ENCODE measurements around the gene STXBP6.

Gene STXBP6

DNA sequence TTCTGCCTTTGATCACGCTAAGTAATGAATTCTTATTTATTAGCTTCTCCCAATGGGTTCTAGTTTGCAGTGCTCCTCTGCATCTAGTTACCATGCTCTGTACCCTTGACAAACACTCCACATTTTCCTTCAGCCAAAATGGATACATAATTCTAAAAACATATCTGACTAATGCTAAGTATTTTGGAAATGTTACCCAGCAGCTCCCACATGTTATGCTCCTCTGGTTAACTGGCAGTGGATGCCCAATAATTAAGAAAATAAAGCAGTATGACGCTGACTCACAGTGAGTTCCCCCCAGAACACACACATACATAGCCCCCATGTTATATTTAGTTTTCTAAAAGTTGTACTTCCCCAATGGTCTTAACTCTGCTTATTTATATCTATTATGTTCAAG, 74.6 kb downstream of the STXBP6 start:
- intact Hi-C loops (cut with DNase I; ENCODE audit: low total_unique reads), result no loop called here
- TF ChIP-seq CTCF (IDR thresholded peaks at IDR 0.05), result no peak
- no peak overlapping the region for H3K27ac ChIP-seq

GRCh38 chr14:24974591-24975374, 75.2 kb downstream of the STXBP6 start:
- DNase-seq, result no peak
- Histone ChIP-seq H3K4me3 (no peak overlapping the region), H3K27me3 (no peaks in the 10 kb centered on the region), H3K36me3 (no peaks in the 10 kb centered on the region), H3K9me3 (no peaks in the 10 kb centered on the region), H3K27ac (no peak overlapping the region), H3K4me1 (no peaks in the 10 kb centered on the region)
- TF ChIP-seq CTCF (IDR thresholded peaks at IDR 0.05), result no peak
- intact Hi-C loops (cut with DNase I; ENCODE audit: low total_unique reads), result no loop called here

More for the DNA sequence above, 74.6 kb downstream of the STXBP6 start:
- Histone ChIP-seq H3K36me3 (no peaks in the 10 kb centered on the region), H3K4me1 (no peaks in the 10 kb centered on the region), H3K27me3 (no peaks in the 10 kb centered on the region), H3K4me3 (no peak overlapping the region), H3K9me3 (no peaks in the 10 kb centered on the region)
- DNase-seq, result no peak

GRCh38 chr14:24972844-24973243, 77.1 kb downstream of the STXBP6 start:
- intact Hi-C loops (cut with DNase I; ENCODE audit: low total_unique reads), result no loop called here
- no peaks in the 10 kb centered on the region for H3K4me1 ChIP-seq
- no peak for TF ChIP-seq CTCF (IDR thresholded peaks at IDR 0.05)

GRCh38 chr14:24971255-24971654, 78.7 kb downstream of the STXBP6 start:
- no peak overlapping the region for H3K4me3 ChIP-seq
- H3K27me3 ChIP-seq, result no peaks in the 10 kb centered on the region
- no peak for TF ChIP-seq CTCF (IDR thresholded peaks at IDR 0.05)
- no peak for DNase-seq
- no peak overlapping the region for H3K27ac ChIP-seq
- H3K36me3 ChIP-seq, result no peaks in the 10 kb centered on the region
- peaks cover 0 to 10% (median 4%) of the 10 kb centered on the region in 4 donors for H3K4me1 ChIP-seq
- H3K9me3 ChIP-seq, result no peaks in the 10 kb centered on the region
- intact Hi-C loops (cut with DNase I; ENCODE audit: low total_unique reads), result no loop called here

More at GRCh38 chr14:24972844-24973243, 77.1 kb downstream of the STXBP6 start:
- H3K27me3 ChIP-seq, result no peaks in the 10 kb centered on the region
- H3K9me3 ChIP-seq, result no peaks in the 10 kb centered on the region
- no peaks in the 10 kb centered on the region for H3K36me3 ChIP-seq
- no peak overlapping the region for H3K4me3 ChIP-seq
- no peak overlapping the region for H3K27ac ChIP-seq
- no peak for DNase-seq

DNA sequence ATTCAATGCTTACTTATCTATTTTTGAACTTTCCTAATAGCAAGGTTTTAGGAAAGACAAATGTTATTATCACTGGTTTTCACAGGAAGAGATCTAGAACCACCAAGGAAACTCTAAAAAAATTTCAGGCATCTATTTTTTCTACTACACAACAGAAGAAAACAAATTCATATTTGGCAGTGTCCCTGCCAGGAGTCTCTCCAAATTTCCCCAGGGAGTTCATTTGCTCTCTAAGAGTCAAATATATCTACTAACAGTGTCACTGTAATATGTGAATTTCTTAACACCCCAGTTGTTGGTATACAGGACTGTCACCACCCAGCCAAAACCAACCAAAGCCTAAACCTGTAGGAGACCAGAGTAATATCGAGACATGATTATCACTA, 83.4 kb downstream of the STXBP6 start:
- Histone ChIP-seq H3K27ac (peak overlapping the region; percentile 14 to 45), H3K36me3 (no peaks in the 10 kb centered on the region), H3K4me1 (peaks cover 0 to 23% (median 11%) of the 10 kb centered on the region in 4 donors), H3K9me3 (no peaks in the 10 kb centered on the region), H3K27me3 (no peaks in the 10 kb centered on the region), H3K4me3 (no peak overlapping the region)
- intact Hi-C loops (cut with DNase I; ENCODE audit: low total_unique reads), result no loop called here
- DNase-seq, result no peak
- no peak for TF ChIP-seq CTCF (IDR thresholded peaks at IDR 0.05)
